Measurements from ENCODE around the gene ALPK3. TPM values are rescaled to one million over a fixed set of nuclear protein-coding genes. Genes with fewer than 3 reads are reported as not detected.
"Not testable (repeated sequence)": the region's sequence is repeated elsewhere in the genome, so short reads cannot be mapped to it uniquely, and the experiment has no call there.

Gene ALPK3
- total RNA-seq, 4 donors from 2014 or later, result 131 to 406 (median 305) TPM

DNA sequence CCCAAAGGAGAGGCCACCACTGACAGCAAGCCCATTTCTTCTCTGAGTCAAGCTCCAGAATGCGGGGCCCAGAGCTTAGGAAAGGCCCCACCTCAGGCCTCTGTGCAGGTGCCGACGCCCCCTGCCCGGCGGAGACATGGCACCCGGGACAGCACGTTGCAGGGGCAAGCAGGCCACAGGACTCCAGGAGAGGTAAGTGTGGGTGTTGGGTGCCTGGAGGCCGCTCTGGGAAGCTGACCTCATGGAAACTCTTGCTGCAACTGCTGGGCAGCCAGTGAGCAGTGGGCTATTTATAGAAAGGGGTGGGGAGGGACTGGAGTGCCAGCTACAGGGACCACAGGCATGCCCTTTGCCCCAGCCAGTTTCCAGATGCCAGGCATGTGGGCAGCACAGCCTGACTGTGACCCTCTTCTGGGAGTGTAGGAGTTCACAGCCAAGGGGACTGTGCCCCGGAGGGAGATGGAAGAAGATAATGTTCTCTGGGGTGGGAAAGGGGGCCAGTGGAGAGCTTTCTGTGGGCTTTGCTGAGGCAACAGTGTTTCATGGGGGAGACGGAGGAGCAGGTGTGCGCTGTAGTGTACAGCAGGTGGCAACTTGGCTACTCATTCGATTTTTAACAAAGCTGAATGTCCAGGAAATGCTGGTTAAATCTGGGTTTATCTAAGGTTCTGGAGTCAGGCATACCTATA lies 23.7 kb downstream of the ALPK3 start:
- TF ChIP-seq POLR2A (IDR thresholded peaks at IDR 0.05), result peak in 1 of 2 donors; percentile 90
- TF ChIP-seq, protein P1, sequence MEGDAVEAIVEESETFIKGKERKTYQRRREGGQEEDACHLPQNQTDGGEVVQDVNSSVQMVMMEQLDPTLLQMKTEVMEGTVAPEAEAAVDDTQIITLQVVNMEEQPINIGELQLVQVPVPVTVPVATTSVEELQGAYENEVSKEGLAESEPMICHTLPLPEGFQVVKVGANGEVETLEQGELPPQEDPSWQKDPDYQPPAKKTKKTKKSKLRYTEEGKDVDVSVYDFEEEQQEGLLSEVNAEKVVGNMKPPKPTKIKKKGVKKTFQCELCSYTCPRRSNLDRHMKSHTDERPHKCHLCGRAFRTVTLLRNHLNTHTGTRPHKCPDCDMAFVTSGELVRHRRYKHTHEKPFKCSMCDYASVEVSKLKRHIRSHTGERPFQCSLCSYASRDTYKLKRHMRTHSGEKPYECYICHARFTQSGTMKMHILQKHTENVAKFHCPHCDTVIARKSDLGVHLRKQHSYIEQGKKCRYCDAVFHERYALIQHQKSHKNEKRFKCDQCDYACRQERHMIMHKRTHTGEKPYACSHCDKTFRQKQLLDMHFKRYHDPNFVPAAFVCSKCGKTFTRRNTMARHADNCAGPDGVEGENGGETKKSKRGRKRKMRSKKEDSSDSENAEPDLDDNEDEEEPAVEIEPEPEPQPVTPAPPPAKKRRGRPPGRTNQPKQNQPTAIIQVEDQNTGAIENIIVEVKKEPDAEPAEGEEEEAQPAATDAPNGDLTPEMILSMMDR (IDR thresholded peaks at IDR 0.05 in 4 of 5, conservative IDR thresholded peaks at IDR 0.05 in 1 of 5), result peak in 1 of 5 experiments; percentile 24
- H3K27ac ChIP-seq, result peak overlapping the region; percentile 94 to 99 (median 96)
- DNase-seq, result peak; percentile 94 to 98
- peak; percentile 70 to 73 for ATAC-seq
- intact Hi-C loops (cut with DNase I; ENCODE audit: low total_unique reads), result no loop called here
- in situ Hi-C loops (cut with MboI; ENCODE audit: low sequenced_read_pairs in 4 of 4), result no loop called here
- peaks cover 77 to 79% of the 10 kb centered on the region in 2 donors for H3K4me1 ChIP-seq
- H3K9me3 ChIP-seq, result no peaks in the 10 kb centered on the region
- H3K4me3 ChIP-seq, result peak overlapping the region in 3 of 4 donors; percentile 9 to 52 (median 27)
- H3K36me3 ChIP-seq, result no peaks in the 10 kb centered on the region
- no peaks in the 10 kb centered on the region for H3K27me3 ChIP-seq

DNA sequence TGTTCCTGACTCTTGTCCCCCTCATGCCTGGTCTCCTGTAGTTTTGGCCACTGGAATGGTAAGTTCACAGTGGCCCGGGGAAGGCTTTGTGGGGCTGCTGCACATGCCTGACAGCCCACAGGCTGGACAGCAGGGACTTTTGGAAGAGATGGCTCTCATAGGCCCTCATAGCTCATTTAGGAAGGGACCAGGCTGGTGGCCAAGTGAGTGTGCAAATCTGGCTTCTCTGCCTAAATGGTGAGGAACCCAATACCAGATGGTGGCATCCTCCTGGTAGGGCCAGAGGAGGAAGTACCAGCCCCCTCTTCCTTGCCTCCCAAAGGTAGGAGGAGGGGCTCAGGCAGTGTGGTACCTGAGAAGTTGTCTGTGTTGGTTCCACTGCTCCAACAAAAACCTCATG lies 25.6 kb downstream of the ALPK3 start:
- H3K27ac ChIP-seq, result peak overlapping the region; percentile 94 to 99 (median 96)
- peak overlapping the region in 1 of 4 donors; percentile 52 for H3K4me3 ChIP-seq
- H3K9me3 ChIP-seq, result no peaks in the 10 kb centered on the region
- H3K4me1 ChIP-seq, result peaks cover 58 to 70% of the 10 kb centered on the region in 2 donors
- H3K27me3 ChIP-seq, result no peaks in the 10 kb centered on the region
- ATAC-seq (no peak), DNase-seq (no peak)
- in situ Hi-C loops (cut with MboI; ENCODE audit: low sequenced_read_pairs in 4 of 4), result no loop called here
- TF ChIP-seq, protein P1 (IDR thresholded peaks at IDR 0.05 in 4 of 5, conservative IDR thresholded peaks at IDR 0.05 in 1 of 5), result no peak
- no peak for TF ChIP-seq POLR2A (IDR thresholded peaks at IDR 0.05)
- intact Hi-C loops (cut with DNase I; ENCODE audit: low total_unique reads), result loop anchor here (2.0 kb wide), 1 partner anchor 14 kb away; no protein-coding TSS in a partner anchor
- H3K36me3 ChIP-seq, result peaks cover 0 to 17% of the 10 kb centered on the region in 2 donors

DNA sequence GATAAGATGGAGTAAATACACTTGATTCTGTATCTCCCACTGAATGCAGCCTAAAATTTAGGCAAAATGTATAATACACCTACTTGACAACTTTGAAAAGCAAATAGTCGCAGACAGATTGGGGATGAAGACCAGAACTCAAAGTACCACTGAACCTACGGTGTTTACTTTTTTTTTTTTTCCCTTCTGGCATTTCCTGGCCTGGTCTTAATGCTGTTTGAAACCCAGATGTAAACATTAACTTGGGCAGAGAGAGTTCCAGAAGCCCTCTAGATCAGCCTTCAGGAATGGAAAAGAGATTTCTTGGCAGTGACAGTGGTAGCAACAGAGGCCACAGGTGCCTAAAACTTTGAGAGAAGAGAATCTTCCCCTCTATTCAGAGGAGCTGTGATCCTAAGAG lies 27.8 kb downstream of the ALPK3 start:
- peak overlapping the region; percentile 94 to 99 (median 96) for H3K27ac ChIP-seq
- H3K27me3 ChIP-seq, result no peaks in the 10 kb centered on the region
- H3K4me1 ChIP-seq, result peaks cover 42 to 55% of the 10 kb centered on the region in 2 donors
- TF ChIP-seq, protein P1 (IDR thresholded peaks at IDR 0.05 in 4 of 5, conservative IDR thresholded peaks at IDR 0.05 in 1 of 5), result no peak
- TF ChIP-seq POLR2A (IDR thresholded peaks at IDR 0.05), result no peak
- no peak overlapping the region for H3K4me3 ChIP-seq
- in situ Hi-C loops (cut with MboI; ENCODE audit: low sequenced_read_pairs in 4 of 4), result loop anchor here in 1 of 4 donors (5.0 kb wide), 1 partner anchor 82 kb away; no protein-coding TSS in a partner anchor
- no peaks in the 10 kb centered on the region for H3K9me3 ChIP-seq
- ATAC-seq (no peak), DNase-seq (no peak)
- intact Hi-C loops (cut with DNase I; ENCODE audit: low total_unique reads), result loop anchor here (5.0 kb wide), 1 partner anchor 82 kb away; no protein-coding TSS in a partner anchor
- peaks cover 0 to 18% of the 10 kb centered on the region in 2 donors for H3K36me3 ChIP-seq

DNA sequence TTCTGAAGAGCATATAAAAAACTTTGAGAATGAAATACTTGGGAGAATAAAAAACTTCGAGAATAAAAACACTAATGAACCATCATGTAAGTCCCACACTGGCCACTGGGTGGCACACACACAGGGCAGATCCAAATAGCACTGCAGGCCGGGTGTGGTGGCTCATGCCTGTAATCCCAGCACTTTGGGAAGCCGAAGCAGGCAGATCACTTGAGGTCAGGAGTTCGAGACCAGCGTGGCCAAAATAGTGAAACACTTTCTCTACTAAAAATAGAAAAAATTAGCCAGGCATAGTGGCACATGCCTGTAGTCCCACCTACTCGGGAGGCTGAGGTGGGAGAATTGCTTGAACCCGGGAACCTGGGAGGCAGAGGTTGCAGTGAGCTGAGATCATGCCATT lies 28.5 kb downstream of the ALPK3 start:
- intact Hi-C loops (cut with DNase I; ENCODE audit: low total_unique reads) (loop anchor here (5.0 kb wide), 1 partner anchor 82 kb away; no protein-coding TSS in a partner anchor), in situ Hi-C loops (cut with MboI; ENCODE audit: low sequenced_read_pairs in 4 of 4) (loop anchor here in 1 of 4 donors (5.0 kb wide), 1 partner anchor 82 kb away; no protein-coding TSS in a partner anchor)
- peak in 1 of 2 donors; percentile 80 for DNase-seq
- not testable (repeated sequence) for ATAC-seq, H3K27me3 ChIP-seq, H3K9me3 ChIP-seq, H3K4me3 ChIP-seq
- Histone ChIP-seq H3K36me3 (peaks cover 0 to 18% of the 10 kb centered on the region in 2 donors), H3K27ac (peak overlapping the region; percentile 94 to 99 (median 96)), H3K4me1 (peaks cover 35 to 52% of the 10 kb centered on the region in 2 donors)
- TF ChIP-seq, protein P1 (IDR thresholded peaks at IDR 0.05 in 4 of 5, conservative IDR thresholded peaks at IDR 0.05 in 1 of 5), result peak; percentile 78 to 84 (median 80)
